NCI-H510A treated with DMSO at 0.1 percent for 48 hours (cell line): ENCODE data around the gene ZDHHC22.
A peak's percentile ranks its signal among the peaks of the same experiment; 100 is the strongest.

Source experiments
- DNase-seq: peaks from one replicate; lab custom pipeline; 2025; lab: John Stamatoyannopoulos, UW

The ZDHHC22 gene

DNA sequence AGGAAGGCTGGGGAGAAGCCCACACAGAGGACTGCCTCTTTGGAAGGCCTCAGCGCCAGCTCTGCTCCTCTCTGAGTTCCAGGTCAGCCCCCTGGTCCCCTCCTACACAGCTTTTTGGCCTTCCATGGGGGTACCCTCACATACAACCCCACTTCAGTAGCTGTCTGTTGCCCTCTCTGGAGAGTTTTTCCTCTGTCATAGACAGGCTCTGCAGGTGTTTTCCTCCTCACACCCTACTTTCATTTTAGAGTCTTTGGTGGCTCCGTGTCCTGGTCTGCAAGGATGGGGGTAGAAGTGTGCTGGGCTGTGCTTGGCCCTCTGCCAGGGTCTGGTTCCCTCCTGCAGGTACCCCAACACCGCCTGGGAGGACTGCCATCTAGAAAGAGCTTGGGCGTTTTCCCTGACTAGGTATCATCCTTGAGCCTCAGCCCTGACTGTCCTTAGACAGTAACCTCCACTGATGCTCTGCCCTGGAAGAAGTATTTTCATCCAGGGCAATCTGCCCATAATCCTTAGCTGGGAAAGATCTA is 15.1 kb downstream of the ZDHHC22 start:
- DNase-seq, result no peak

DNA sequence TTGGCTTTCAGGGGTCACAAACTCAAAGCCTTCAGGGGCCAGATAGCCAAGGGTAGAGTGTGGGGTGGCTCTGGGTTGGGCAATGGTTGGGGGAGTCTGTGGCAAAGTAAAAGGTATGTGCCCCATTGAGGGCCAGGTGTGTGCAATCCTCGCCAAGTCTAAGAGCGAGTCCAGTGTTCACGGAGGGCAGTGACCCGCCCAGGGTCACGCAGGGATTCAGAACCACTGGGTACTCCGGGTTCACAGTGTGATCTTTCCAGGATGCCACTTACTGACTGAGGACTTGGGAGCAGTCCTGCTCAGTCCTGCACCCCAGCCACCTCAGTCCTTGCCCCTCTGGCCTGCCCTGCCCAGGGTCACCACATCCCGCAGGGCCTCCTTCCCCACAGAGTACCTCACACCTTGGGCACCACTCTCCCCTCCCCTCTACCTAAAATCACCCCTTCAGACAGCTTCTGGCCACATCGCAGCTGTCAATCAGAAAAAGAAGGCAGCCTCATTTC is 15.7 kb downstream of the ZDHHC22 start:
- no peak for DNase-seq

DNA sequence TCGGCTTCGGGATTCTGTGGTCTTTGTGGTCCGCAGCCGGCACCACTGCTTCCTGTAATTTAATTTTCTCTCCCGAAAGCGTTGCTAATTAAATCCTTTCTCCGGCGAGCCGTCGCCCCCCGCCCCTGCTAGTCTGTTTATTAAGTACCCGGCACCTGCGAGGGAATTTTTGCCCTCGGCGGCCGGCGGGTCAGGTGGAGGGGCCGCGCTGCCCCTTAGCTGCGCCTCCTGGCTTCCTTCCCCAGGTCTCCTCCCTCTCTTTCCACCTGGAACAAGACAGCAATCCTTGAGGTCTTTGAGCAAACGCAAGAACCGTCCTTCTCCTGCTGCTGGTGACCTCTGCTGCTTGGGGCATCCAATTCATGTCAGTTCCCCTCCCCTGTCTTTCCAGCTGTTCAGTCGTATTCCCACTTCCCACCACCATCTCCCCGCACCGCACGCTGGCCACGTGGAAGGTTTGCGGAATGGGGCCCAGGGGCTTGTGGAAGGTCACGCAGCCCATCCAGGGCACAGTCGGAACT is 16.2 kb downstream of the ZDHHC22 start:
- no peak for DNase-seq

DNA sequence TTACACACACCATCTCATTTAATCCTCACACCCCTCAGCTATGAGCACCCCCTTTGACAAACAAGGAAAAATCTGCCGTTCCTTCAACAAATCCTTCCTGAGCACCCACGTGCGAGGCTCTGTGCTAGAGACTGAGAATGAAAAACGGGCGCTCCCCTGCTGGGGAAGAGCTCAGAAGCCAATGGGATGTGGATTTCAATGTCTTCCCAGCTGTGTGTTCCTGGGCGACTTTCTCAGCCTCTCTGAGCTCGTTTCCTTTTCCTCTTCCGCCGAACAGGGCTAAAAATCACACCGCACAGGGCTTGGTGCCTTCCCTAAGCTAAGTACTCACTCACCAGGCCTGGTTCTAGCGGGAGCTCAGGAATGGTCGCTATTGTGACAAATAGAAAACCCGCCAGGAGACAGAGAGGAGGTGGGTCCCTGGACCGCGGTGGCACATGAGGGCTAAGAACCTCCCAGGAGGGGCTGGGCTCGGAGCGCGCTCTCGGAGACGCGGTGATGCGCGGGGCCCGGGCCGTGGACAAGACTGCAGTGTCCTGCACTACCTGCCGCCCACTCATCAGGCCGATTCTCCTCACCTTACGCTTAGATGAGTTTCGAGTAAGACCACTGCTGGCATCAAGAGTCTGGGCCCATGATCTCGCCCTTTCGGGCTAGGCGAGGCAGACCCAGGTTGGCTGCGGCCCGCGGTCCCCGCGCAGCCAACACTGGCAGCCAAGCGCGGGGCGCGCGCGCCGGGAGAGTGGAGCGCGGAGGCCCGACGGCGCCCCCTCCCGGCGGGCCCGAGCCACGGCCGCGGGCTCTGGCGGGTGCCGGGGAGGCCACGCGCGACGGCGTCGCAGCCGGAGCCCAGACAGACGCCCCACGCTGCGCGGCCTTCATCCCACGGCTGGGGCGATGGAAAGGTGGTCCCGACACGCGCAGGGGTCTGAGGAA is 17.0 kb downstream of the ZDHHC22 start:
- DNase-seq, result no peak

DNA sequence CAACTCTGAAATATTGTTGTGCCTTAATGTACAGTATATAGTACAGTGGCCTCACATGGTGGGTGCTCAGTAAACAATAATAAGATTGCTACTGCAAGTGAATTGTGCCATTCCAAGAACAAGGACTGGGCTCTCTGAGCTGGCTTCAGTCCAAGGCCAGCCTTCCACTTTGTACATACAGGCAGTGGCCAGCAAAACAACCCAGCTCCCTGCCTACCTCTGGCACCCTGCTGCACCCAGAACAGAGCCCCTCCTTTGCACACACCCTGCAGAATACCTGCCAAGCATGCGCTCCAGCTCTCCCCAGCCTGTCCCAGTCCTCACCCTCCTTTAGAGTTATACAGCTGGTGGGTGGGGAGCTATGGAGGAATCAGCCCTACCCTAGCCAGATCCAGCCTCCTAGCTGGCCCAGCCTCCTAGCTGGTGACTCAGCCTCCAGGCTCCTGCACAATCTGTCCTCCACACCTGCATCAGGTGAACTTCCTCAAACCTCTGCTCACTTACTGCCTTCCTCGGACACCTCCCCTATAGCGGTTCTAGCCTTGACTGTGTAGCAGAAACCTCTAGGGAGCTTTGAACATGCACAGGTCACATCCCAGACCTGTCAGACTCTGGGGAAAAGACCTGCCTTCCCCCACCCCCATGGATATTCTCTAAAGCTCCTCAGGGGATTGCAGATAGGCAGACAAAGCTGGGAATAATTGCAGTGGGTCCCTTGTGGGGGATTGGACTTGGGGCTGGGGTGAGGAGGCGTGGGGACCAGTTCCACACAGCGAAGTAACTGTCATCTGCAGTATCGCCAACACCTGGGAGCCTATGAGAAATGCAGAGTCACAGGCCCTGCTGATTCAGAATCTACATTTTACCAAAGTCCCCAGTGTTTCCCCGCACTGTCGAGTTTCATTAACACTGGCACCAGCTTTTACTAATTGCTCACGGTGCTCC is 17.9 kb downstream of the ZDHHC22 start:
- DNase-seq, result peak; percentile 95

DNA sequence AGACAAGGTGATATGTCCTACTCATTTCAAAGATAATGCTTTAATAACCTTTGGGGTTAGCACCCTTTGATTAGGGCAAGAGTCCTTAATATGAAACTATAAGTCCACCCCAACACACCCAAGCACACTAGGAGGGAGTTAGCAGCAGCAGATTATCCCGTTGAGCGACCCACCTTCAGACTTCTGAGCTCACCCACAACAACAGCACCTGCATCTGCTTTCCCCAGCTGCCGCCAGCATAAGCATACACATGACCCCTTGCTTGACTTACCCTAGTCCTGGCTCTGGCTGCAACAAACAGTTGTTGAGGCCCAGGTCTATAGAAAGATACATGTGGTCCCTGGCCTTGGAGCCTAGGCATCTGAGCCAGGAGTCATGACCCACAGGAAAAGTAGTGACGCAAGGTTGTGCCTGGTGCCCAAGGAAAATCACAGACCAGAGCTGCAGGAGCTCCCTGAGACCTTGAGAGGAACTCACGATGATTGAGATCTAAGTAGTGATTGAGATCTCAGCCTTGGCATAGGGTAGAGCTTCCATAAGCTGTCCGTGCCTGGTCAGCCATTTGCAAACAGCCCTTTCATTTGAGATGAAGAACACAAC is 19.0 kb downstream of the ZDHHC22 start:
- DNase-seq, result no peak

DNA sequence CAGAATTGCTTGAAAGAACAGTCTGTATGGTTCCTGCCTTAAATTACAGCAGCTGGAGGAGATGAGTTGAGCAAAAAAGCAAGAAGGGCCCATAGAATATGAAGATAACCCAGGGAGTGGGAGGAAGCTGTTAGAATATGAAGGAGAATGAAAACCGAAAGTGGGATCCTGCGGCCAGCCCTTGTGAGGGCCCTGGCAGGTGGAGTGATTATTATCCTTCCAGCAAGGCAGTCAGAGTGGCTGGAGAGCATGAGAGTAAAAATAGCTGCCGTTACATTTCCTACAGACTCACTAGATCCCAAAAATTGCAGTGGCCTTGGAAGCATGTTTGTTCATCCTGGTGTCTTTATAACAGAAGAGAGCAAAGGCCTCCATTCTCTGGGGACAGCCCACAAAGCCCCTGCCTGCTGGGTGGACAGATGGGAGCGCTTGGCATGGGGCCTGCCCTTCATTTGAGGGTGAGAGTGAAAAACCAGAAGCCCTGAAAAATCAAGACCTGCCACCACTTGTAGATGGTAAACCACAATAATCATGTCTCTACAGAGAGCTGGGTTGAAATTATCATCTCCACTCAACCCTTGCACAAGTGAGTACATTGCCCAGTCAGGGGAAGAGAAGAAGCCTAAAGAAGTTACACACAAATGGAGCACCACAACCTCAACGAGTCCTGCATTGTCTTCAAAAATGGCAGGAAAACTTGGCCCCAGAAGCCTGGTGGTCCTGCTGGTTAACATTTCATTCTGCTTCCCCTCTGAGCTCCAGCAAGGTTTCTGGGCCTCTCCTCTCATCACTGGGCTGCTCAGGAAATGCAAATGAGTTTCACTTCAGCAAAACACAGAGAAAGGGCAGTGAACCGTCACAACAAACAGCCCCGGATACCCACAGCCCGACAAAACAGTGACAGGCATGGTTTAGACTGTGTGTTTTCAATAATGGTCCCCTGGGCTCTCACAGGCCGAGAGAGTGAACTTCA is 20.5 kb downstream of the ZDHHC22 start:
- peak; percentile 68 for DNase-seq

DNA sequence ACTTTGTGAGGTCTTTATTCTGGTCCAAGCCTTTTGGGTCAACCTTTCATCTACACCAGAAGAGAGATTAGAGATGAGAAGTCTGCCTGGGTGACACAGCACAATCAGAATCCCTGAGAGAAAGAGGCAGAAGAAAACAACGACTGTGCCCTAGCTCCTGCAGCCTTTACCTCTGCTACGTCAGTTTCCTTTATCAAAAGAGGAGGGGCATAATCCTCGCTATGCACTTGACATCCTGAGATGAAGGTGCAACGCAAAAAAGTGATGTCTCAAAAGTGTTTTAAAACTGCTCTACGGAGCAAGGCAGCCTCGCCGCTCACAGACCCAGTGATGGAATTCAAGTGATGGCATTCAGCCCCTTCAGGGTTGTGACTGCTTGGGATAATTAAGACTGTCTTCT is 21.7 kb downstream of the ZDHHC22 start:
- no peak for DNase-seq

DNA sequence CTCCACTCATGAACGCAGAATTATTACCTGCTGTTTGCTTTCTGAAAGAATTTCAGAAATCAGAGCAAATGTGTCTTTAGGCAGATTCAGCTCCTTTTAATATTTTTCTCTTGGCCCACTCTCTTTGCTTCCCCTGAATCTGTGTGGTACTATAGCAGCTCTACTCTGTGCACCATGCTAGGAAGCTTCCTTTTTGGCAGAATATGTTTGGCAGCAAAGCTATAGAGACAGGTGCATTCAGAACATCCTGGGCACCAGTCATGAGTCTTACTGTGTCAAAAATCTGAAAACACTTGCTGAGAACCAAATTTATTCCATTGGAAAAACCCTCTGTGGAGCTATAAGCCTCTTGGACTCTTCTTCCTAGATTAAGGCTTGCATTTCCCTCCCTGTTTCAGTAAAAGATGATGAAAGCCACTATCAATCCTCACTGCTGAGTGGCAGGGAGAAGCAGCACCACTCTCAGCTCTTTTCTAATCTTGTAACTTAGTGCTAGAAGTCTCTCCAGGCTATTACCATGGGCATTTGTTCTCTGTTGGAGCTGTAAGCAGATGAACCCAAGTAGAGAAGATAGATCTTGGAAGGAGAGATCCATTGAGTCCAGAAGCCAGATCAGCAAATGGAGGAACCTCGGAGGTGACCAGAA is 25.3 kb downstream of the ZDHHC22 start:
- no peak for DNase-seq

DNA sequence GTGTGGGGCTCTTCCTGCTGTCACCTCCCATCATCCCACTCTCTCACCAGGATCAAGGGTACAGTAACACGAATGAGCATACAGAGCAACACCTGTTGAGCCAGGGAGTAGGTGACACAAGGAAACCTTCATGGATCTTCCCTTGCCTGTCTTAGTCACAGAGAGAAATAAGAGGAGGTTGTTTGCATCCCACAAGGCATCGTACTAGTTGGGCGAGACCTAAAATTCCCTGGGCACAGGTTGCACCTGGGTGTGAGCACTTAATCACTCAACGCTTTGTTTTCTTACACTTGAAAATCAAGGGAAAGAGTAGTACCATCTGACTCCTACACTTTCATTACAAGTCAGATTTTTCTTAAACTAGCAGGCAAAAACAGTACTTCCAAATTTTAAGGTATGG is 27.0 kb downstream of the ZDHHC22 start:
- no peak for DNase-seq

DNA sequence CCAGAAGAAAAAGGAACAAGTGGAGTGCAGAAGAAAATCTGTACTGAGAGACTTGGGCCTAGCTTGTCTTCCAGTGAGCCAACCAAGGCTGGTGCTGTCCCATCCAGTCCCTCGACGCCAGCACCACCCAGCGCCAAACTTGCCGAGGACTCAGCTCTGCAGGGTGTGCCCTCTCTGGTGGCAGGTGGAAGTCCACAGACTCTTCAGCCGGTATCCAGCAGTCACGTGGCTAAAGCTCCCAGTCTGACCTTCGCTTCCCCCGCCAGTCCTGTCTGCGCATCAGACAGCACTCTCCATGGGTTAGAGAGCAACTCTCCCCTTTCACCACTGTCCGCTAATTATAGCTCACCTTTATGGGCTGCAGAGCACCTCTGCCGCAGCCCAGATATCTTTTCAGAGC is 27.9 kb downstream of the ZDHHC22 start:
- no peak for DNase-seq

DNA sequence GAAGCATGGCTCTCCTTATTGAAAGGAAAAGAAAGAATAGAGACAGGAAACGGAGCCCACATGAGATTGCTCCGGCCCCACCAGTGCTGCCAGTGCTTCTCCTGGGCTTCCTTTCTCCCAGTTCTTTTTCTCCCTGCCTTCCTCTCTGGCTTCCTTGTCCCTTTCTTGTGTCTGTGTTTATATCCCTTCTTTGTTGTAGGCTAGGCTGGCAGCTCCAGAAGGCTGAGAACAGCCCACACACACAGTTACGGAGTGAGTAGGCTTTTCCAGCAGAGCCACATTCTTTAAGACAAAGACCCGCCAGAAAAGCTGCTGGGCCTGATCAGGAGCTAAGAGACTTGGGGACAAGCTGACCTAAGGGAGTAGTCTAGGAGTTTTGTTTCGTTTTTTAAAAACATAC is 30.6 kb downstream of the ZDHHC22 start:
- DNase-seq, result no peak

DNA sequence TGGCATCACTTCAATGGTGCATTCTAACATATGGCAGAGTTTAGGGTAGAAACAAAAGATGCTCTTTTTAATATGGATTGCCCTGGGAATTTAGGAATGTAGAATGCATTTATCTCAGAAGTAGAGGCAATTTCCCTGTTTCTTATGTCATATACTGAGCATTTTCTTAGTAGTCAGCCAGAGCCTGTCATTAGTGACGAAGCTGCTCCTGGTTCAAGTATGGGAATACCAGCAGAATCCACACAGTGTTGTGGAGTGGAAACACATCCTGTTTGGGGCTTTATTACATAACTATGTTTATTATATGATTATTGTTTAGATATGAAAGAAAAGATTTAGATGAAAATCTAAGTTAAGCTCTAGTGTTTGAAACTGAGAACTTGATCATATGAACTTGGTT is 31.3 kb downstream of the ZDHHC22 start:
- no peak for DNase-seq

DNA sequence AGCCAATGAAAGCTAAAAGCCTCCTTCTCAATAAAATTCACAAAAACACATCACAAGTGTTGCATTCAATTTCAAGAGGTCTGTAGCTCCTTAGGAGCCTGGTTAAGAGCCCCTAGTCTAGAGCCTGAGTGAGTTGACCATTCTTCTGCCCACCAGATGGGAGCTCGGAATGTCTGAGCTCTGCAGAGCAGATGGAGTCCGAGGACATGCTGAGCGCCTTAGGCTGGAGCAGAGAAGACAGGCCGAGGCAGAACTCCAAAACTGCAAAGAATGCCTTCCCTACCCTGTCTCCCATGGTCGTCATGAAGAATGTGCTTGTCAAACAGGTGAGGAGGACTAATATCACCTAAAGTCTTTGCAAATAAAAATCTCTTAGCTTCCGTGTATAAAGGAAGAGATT is 31.9 kb downstream of the ZDHHC22 start:
- no peak for DNase-seq

DNA sequence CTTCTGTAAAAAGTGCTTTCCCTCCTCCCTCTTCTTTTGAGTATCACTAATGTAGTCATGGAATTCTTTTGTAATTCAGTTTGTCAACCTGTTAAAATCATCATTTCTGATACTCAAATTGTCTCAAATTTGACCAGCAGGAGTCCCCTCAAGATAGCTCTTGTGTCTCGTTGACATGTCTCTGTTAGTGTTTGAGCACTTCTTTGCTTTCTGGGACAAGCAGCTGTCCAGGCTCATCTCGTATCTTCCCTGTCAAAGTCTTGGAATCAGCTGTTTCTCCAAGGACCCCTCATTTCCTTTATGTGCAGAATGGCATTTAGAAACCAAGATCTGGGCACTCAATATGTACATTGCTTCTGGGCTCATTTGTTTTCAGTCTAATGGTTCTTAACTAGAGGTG is 32.8 kb downstream of the ZDHHC22 start:
- DNase-seq, result no peak

DNA sequence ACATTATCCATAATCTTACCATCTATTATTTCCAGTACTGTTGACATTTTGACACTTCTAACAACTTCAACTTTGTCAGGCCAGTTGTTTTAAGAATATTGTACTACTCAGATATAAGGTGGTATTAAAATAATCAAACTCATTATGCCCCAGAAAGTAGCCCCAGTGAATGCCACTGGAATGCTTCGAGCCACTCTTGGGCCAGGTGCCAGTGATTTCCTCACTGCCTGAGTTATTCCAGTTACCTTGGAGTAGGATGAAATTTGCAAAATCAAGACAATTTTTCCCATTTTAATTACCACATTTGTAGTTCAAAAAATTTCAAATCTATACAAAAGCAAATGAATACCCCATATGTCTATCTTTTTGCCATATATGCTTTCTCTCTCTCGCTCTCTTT is 34.4 kb downstream of the ZDHHC22 start:
- no peak for DNase-seq

DNA sequence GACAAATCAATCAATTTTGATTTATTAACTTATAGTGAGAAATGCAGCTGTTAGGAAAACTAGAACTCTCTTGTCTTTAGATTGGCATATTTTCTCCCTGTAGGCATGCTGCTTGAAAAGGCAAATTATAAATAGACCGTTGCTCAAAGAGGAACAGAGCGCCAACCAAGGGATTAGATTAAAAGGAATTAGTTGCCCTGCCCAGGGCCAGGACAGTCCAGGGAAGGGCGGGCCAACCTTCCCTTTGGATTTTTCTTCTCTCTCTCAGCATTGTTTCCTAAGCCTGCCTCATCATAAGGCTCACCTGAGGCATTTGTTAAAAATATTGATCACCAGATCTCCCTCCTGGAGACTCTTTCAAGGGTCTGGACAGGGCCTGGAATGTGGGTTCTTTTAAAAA is 34.9 kb downstream of the ZDHHC22 start:
- DNase-seq, result no peak

DNA sequence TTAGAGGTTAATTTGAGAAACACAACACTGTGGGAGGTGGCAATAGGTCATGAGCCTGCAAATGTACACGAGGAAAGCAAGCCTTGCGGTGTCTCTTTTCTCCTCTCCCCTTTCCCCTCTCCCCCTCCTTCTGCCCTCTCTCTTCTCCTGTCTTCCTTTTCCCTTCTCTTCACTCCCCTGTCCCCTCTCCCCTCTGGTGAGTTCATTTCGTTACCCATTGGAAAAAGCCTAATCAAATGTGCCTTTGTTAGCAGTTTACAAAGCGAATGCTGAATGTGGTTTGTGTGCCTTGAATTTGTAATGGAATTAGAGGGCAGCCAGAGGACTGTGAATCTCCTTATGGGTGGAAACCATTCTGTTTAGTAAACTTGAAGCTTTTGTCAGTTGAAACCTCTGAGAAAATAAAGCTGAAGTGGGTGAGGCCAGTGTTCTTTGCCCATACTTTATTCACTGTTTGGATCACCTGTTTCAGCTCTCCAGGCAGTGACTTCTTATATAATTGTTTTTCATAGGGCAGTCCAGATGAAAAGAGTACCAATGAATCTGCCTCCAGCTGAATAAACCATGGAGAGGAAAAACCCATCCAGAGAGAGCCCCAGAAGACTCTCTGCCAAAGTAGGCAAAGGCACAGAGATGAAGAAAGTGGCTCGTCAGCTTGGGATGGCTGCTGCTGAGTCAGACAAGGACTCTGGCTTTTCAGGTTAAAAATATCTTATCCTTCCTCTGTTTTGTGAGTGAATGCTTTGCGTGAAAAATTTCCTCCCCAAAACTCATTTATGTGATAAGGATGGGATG is 36.2 kb downstream of the ZDHHC22 start:
- DNase-seq, result no peak

DNA sequence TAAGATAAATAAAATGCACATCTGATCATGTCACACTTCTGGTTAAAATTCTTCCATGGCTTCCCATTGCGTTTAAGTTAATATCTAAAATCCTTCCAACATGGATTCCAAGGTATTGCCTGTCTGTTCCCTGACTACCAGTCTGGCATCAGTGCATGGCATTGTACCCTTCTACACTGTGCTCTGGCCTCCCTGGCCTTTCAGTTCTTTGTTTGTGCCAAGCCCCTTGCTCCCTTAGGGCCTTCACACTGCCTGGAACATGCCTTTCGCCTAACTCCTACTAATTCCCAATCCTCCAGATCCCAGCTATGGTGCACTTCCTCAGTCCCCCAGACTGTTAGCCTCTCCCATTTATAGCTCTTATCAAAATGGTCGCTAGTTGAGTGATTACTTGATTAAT is 37.2 kb downstream of the ZDHHC22 start:
- no peak for DNase-seq
